Hepatocyte (in vitro differentiated cells): ENCODE results near the gene FBXL20. TPM values are rescaled to one million over a fixed set of nuclear protein-coding genes. Genes with fewer than 3 reads are reported as not detected.

Experiments
- DNase-seq: peaks from one replicate; pipeline ENCODE4 v3.0.0-alpha.2; 2016; ENCODE audit warnings: low spot score
- H2AFZ ChIP-seq: fragments of 200-600 bp; sonication (generic); 2 replicates; pipeline ENCODE4 v1.6.0; 2016; ENCODE audit warnings: antibody characterized with exemption, mild to moderate bottlenecking
- H3K27ac ChIP-seq: fragments of 200-600 bp; sonication (generic); 2 replicates; pipeline ENCODE4 v1.5.1; 2016; ENCODE audit warnings: mild to moderate bottlenecking
- H3K27me3 ChIP-seq: fragments of 200-600 bp; sonication (generic); 2 replicates; pipeline ENCODE4 v1.6.1; 2016
- H3K36me3 ChIP-seq: fragments of 200-600 bp; sonication (generic); replicated peaks from 2 replicates; pipeline ENCODE4 v1.5.1; 2016; ENCODE audit warnings: low read depth; ENCODE audit not compliant: insufficient read depth
- H3K4me1 ChIP-seq: fragments of 200-600 bp; sonication (generic); 2 replicates; pipeline ENCODE4 v1.5.1; 2016; ENCODE audit warnings: mild to moderate bottlenecking, moderate library complexity; ENCODE audit not compliant: insufficient read depth
- H3K4me2 ChIP-seq: fragments of 200-600 bp; sonication (generic); 2 replicates; pipeline ENCODE4 v1.6.0; 2016
- H3K4me3 ChIP-seq: fragments of 200-600 bp; sonication (generic); 2 replicates; pipeline ENCODE4 v1.5.1; 2016; ENCODE audit warnings: mild to moderate bottlenecking
- H3K79me2 ChIP-seq: fragments of 200-600 bp; sonication (generic); 2 replicates; pipeline ENCODE4 v1.6.0; 2017; ENCODE audit warnings: mild to moderate bottlenecking
- H3K9me2 ChIP-seq: fragments of 200-600 bp; sonication (generic); replicated peaks from 2 replicates; pipeline ENCODE4 v1.6.0; 2017; ENCODE audit warnings: mild to moderate bottlenecking; ENCODE audit not compliant: insufficient read depth
- H3K9me3 ChIP-seq: fragments of 200-600 bp; sonication (generic); 2 replicates; pipeline ENCODE4 v1.5.1; 2016; ENCODE audit warnings: low read depth, mild to moderate bottlenecking
- H4K20me1 ChIP-seq: fragments of 200-600 bp; sonication (generic); 2 replicates; pipeline ENCODE4 v1.6.0; 2016; ENCODE audit warnings: mild to moderate bottlenecking; ENCODE audit not compliant: insufficient read depth, poor library complexity, severe bottlenecking
- CTCF ChIP-seq: fragments of 200-600 bp; sonication (generic); IDR thresholded peaks from 2 replicates; pipeline ENCODE4 v1.5.1; 2016; ENCODE audit warnings: antibody characterized with exemption, mild to moderate bottlenecking; ENCODE audit not compliant: poor library complexity
- EZH2 ChIP-seq: fragments of 200-600 bp; sonication (generic); IDR thresholded peaks from 2 replicates; pipeline ENCODE4 v1.6.1; 2016; ENCODE audit warnings: antibody characterized with exemption, mild to moderate bottlenecking, borderline replicate concordance
- EZH2phosphoT487 ChIP-seq: fragments of 200-600 bp; sonication (generic); IDR thresholded peaks from one replicate; pipeline ENCODE4 v1.6.1; 2018; ENCODE audit warnings: antibody characterized with exemption, mild to moderate bottlenecking, low read depth, moderate library complexity; ENCODE audit not compliant: unreplicated experiment, severe bottlenecking
- WGBS: methylation state at CpG from one replicate; pipeline ENCODE4 v1.1.6; 2016; ENCODE audit warnings: low lambda C conversion rate; ENCODE audit errors: missing lambda C conversion rate; 5-methylcytosine and 5-hydroxymethylcytosine counted together
- polyA plus RNA-seq: library from polyadenylated mRNA; unstranded; fragments of >200 nt; fragmentation: Nextera tagmentation; extraction: Ambion mirVana; gene quantifications from 2 replicates; pipeline ENCODE4 v1.2.1, GENCODE V29; 2016
- total RNA-seq: library from RNA; depleted of rRNA; stranded (reverse); fragments of >200 nt; gene quantifications from 2 replicates; pipeline ENCODE4 v1.2.3, GENCODE V29; 2014

FBXL20 gene
- total and polyA plus RNA-seq, 2 experiments from 2014 or later = 8.0 to 11.6 TPM

- H3K4me2 ChIP-seq = peak overlapping the region; percentile 94
- no peak overlapping the region for H3K27ac ChIP-seq
- H4K20me1 ChIP-seq = no peaks in the 10 kb centered on the region
- H3K79me2 ChIP-seq = no peaks in the 10 kb centered on the region
- H3K27me3 ChIP-seq = peaks cover 53% of the 10 kb centered on the region
- WGBS = 47% methylated on average over 10 of the region's 24 CpGs
- peak overlapping the region; percentile 66 for H2AFZ ChIP-seq
- no peak for TF ChIP-seq CTCF
- TF ChIP-seq EZH2phosphoT487 = no peak
- TF ChIP-seq EZH2 = no peak
- peak overlapping the region; percentile 27 for H3K4me3 ChIP-seq
- H3K9me3 ChIP-seq = no peaks in the 10 kb centered on the region
- no peaks in the 10 kb centered on the region for H3K36me3 ChIP-seq
- no peaks in the 10 kb centered on the region for H3K9me2 ChIP-seq
- H3K4me1 ChIP-seq = peaks cover 10% of the 10 kb centered on the region
- peak; percentile 76 for DNase-seq
These were observed 175.3 kb downstream of the FBXL20 start for GRCh38 chr17:39225959-39226683.

- no peak for DNase-seq
- Histone ChIP-seq H4K20me1 (no peaks in the 10 kb centered on the region), H3K27ac (no peak within 1 kb of the TSS), H3K36me3 (no peaks in the 10 kb centered on the region), H2AFZ (peak within 1 kb of the TSS; percentile 66), H3K27me3 (peaks cover 53% of the 10 kb centered on the region), H3K9me2 (no peaks in the 10 kb centered on the region), H3K9me3 (no peaks in the 10 kb centered on the region), H3K4me3 (peak within 1 kb of the TSS; percentile 27), H3K4me2 (peak within 1 kb of the TSS; percentile 94), H3K4me1 (peaks cover 10% of the 10 kb centered on the region), H3K79me2 (no peaks in the 10 kb centered on the region)
- WGBS = 5% methylated on average over 24 of the region's 71 CpGs
- TF ChIP-seq EZH2 (peak; percentile 77), EZH2phosphoT487 (no peak)
These were observed 176.0 kb downstream of the FBXL20 start, which contains the start of gene STAC2 for GRCh38 chr17:39225308-39225958. Gene STAC2 (minus strand): TSS chr17:39225945. CDS start chr17:39225502, 443 bp downstream.

GRCh38 chr17:39224778-39225307 is 176.6 kb downstream of the FBXL20 start:
- Histone ChIP-seq H3K79me2 (no peaks in the 10 kb centered on the region), H3K27ac (no peak overlapping the region), H3K36me3 (no peaks in the 10 kb centered on the region), H3K4me1 (peaks cover 10% of the 10 kb centered on the region), H4K20me1 (no peaks in the 10 kb centered on the region), H3K9me2 (no peaks in the 10 kb centered on the region), H3K27me3 (peaks cover 54% of the 10 kb centered on the region), H3K4me2 (peak overlapping the region; percentile 94), H2AFZ (peak overlapping the region; percentile 66), H3K9me3 (no peaks in the 10 kb centered on the region), H3K4me3 (no peak overlapping the region)
- WGBS = 4% methylated on average over 64 of the region's 68 CpGs
- TF ChIP-seq CTCF (no peak), EZH2phosphoT487 (peak; percentile 73), EZH2 (peak; percentile 62)
- DNase-seq = no peak
